NAMALWA (cell line): Measurements from ENCODE around the gene NEK5.
A peak's percentile ranks its signal among the peaks of the same experiment; 100 is the strongest.
"Not testable (repeated sequence)": the region's sequence is repeated elsewhere in the genome, so short reads cannot be mapped to it uniquely, and the experiment has no call there.

Experiments used
- DNase-seq: peaks from one replicate; pipeline ENCODE4 v3.0.0-alpha.2; 2015; ENCODE audit warnings: low spot score

The NEK5 gene

DNA sequence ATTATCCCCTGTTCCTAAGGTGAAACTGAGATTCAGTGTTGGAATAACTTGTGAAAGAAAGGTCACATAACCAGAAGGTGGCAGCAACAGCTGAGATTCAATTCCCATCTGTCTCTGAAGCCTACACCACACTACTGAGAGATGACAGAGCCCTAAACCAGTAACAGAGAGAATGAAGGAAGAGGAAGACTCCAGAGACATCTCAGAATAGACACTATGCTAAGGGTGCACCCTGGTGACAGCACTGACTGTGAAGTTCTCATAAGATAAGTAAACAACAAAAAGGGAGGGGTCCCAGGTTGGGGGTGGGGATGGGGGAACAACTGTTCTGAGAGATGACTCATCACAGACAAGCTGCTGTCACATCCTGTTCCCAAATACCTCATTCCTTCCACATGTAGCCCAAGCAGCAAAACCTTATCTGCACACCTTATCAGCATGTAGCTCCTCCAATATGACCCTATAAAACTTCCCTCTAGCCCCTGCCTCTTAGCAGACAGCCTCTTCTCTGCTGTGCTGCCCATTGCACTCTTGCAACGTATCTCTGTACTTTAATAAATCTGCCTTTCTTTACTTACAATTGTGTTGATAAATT, 57.8 kb downstream of the NEK5 start:
- DNase-seq: peak; percentile 26

DNA sequence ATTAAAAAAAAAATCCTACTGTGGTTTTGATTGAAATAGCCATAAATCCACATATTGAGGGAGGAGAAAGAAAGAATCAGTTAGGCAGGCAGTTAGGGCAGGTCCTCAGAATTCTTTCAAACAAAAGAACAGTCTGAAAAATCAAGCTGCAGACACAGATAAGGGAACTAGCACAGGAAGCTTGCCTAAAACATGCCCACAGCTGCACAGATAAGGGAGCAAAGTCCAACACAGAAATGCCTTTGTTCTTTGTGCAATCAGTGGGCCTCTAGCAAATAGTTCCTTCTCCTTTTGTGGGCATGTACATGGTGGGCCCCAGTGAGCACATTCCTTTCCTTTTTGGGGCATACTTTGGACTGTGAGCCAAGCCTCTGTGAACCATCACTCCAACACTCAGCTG, 61.6 kb downstream of the NEK5 start:
- no peak for DNase-seq

DNA sequence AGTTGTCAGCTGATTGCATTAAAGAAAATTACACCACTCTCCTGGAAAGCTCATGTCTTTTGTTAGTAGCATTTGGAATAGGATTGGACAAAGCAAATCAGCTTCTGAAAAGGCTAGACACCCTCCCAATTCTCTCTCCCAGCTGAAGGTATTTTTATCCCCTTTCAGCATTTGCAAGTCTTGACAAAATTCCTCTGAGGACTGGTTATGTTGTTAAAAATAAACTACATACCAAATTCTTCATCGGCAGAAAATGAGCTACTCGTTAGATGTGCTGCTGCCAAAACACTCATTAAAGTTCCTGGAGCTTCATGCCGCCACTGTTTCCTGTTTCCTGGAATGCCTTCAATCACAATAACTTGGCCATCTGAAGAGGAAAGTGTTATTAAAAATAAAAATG, 67.3 kb downstream of the NEK5 start:
- no peak for DNase-seq

DNA sequence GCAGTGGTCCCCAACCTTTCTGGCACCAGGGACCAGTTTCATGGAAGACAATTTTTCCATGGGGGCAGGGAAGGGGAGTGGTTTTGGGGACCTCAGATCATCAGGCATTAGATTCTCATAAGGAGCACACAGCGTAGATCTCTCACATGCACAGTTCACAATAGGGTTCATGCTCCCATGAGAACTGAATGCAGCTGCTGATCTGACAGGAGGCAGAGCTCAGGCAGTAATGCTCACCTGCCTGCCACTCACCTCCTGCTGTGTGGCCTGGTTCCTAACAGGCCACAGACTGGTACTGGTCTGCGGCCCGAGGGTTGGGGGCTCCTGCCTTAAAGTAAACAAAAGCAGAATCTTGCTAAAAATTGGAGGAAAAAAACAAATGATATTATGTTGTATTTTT, 67.8 kb downstream of the NEK5 start:
- not testable (repeated sequence) for DNase-seq

DNA sequence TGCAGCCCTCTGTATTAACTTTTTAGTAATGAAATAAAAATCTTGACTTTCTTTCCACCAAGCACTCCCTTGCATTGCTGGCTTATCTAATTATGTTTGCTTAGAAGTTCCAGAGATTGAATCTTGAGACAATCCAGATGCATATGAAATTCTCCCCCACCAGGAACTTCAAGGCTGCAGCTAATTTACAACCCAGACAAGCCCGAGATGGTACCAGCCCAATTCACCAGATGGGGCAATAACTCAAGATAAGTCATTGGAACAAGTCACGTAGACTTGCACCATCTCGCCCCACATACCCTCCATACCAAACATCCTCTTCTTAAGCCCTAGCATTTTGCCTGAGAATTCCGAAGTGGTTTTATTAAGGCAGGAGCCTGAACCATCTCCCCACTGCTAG, 75.4 kb downstream of the NEK5 start:
- DNase-seq: no peak

DNA sequence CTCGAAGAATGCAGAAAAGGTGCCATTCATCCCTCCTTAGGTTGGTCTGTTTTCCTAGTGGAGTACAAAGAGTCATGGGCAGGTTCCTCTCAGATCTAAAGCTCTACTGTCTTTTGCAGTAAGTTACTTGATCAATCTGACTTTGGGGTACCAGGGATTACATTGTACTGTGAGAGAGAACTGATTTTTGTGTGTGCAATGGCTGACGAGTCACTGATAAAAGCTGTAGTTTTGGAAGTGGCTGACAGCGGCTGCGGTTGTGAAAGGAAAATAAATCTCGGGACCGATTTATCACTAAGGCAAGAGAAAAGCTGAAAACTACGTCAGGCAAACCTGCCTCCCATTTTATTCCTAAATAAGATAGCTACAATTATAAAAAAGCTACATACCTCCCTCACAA, 77.5 kb downstream of the NEK5 start:
- no peak for DNase-seq

DNA sequence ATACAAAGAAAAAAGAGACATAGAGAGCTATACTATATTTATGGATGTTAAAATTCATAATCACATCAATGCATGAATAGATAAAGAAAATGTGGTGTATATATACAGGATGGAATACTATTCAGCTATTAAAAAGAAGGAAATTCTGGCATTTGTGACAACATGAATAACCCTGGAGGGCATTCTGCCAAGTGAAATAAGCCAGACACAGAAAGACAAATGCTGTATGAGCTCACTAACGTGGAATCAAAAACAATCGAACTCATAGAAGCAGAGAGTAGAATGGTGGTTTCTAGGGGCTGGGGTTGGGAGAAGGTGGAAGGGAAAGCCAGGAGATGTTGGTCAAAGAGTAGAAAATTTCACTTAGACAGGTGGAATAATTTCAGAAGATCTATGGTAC, 80.4 kb downstream of the NEK5 start:
- DNase-seq: no peak

DNA sequence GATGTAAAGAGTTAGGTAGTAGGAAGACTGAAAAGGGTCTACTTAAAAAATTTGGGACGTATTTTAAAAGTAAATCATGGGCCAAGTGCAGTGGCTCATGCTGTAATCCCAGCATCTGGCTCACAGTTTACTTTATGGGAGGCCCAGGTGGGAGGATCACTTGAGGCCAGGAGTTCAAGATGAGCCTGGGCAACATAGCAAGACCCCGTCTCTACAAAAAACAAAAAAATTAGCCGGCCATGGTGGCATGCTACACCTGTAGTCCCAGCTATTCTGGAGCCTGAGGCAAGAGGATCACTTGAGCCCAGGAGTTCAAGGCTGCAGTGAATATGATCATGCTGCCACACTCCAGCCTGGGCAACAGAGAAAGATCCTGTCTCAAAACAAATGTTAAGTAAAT, 81.4 kb downstream of the NEK5 start:
- no peak for DNase-seq

DNA sequence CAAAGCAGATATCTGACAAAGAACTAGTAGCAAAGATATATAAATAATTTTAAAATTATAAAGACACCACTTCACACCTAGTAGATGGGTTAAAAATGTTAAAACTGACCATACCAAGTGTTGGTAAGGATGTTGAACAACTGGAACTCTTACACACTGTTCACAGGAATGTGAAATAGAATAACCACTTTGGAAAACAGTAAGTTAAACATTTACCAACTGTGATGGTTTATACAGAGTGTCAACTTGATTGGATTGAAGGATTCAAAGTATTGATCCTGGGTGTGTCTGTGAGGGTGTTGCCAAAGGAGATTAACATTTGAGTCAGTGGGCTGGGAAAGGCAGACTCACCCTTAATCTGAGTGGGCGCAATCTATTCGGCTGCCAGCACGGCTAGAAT, 85.2 kb downstream of the NEK5 start:
- DNase-seq: no peak

DNA sequence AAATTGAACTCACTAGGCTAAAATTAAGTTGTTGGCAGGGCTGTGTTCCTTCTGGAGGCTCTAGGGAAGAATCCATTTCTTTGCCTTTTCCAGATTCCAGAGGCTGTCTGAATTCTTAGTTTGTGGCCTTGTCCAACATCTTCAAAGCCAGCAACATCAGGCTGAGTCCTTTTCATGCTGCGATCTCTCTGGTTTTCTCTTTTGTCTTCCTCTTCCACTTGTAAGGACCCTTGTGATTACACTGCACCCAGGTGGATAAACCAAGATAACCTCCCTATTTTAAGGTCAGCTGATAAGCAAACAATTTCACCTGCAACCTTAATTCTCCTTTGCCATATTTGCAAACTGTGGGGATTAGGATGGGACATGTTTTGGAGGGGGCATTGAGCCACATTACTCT, 92.8 kb downstream of the NEK5 start:
- no peak for DNase-seq

DNA sequence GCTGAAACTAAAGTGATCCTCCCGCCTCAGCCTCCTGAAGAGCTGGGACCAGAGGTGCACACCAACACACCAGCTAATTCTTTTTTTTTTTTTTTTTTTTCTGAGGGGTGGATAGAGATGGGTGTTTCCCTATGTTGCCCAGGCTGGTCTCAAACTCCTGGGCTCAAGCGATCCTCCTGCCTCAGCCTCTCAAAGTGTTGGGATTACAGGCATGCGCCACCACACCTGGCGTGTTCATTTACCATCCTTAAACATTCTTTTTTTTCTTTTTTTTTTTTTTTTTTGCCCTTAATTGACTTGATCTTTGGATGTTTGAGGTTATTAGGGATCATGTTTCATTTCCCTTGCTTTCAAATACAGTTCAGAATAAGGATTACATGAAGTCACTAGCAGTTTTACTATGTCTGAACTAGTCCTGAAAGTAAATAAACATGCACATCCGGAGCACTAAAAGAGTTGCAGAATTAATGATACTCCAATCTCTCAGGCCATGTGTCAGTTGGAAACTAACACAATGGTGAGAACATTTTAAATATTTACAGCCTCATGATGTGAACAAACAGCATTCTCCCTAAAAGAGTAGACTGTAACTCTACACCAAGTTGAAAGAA, 94.2 kb downstream of the NEK5 start:
- DNase-seq: no peak

DNA sequence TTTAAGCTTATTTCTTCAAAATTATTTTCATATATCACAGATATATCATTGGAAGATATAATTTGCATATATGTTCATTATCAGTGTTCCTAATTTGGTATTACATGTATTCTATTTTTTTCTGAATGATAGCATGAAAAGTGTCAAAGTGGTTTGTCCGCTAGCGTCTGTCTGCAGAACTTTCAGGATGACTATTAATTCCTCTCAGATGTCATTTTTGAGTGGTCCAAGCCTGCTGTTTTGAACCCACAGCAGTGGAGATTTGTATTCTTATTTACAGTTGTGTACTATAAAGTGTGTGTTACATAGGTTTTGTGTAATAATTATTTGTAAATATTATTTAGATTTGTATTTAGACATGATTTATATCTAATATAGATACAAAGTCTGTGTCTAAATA, 95.8 kb downstream of the NEK5 start:
- DNase-seq: no peak

DNA sequence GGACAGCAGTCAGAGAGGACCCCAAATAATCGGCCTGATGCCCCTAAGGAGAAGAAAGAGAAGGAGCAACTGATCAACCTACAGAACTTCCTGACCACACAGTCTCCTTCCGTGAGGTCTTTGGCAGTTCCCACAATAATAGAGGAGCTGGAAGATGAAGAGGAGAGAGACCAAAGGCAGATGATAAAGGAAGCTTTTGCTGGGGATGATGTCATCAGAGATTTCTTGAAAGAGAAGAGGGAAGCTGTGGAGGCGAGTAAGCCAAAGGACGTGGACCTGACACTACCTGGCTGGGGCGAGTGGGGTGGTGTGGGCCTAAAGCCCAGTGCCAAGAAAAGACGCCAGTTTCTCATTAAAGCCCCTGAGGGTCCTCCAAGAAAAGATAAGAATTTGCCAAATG, 98.5 kb downstream of the NEK5 start:
- DNase-seq: not testable (repeated sequence)

DNA sequence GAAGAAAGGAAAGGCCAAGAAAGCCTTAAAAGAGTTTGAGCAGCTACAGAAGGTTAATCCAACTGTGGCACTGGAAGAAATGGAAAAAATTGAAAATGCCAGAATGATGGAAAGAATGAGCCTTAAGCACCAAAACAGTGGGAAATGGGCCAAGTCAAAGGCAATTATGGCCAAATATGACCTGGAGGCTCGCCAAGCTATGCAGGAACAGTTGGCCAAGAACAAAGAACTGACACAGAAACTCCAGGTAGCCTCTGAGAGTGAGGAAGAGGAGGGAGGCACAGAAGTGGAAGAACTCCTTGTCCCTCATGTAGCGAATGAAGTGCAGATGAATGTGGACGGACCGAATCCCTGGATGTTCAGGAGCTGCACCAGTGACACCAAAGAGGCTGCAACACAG, 99.3 kb downstream of the NEK5 start:
- DNase-seq: no peak

DNA sequence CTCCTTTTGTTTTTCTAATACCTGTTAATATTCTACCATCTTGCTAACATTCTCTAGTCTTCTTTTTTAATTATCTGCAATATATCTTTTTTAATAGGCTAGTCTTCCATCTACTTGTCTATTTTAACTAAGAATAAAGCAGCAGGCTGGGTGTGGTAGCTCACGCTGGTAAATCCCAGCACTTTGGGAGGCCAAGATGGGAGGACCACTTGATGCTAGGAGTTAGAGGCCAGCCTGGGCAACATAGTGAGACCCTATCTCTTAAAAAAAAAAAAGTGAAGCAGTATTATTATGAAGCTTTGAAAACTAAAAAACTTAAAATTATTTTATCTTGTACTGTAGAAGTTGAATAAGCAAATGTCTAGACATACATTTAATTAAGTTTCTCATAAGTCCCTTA, 101.0 kb downstream of the NEK5 start:
- DNase-seq: no peak

DNA sequence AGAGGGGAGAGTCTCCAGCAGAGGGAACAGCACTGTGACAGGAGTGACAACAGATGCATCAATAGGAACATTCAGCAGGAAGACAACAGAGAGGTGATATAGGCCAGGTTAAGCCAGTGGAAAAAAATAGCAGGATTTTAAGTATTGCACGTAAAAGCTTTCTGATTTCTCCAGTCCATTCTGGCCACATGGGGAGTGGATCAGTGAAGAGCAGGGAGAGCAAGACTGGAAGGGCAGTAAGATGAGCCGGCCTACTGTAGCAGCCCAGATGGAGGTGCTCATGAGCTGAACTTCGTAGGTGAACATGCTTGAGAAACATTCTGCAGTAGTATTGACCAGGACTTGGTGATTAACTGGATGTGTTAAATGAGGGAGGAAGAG, 102.6 kb downstream of the NEK5 start:
- no peak for DNase-seq

DNA sequence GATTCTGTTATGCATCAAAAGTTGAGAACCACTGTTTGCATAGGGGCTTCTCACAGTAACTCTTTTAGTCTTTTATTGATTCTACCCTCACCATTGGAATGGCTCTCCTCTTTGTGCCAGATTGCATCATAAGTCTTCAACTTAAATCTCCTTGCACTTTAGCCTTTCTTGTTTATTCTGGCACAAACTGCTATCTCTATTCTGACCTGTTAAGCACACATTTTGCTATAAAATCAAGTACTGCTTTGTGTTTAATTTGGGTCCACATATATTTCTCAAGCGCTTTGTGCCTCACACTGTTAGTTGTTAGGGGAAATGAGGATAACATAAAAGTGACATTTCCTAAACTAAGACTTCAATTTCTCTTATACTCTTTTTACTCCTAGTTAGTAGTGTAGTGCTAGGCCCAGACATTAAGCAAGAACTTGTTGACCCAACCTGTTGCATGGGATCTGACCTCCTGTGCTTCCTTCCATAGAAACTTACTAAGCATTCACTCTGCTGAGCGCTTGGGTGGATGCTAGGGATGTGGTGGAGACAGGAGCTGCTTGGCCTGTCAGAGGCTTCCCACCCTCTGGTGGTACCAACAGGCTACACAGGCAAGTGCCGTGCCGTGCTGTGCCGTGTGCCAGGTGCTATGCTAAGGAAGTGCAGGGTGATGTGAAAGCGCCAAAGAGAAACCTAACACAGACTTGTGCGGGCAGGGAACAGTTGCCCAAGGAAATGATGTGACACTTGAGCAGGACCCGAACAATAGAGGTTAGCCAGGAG, 103.2 kb downstream of the NEK5 start:
- no peak for DNase-seq

DNA sequence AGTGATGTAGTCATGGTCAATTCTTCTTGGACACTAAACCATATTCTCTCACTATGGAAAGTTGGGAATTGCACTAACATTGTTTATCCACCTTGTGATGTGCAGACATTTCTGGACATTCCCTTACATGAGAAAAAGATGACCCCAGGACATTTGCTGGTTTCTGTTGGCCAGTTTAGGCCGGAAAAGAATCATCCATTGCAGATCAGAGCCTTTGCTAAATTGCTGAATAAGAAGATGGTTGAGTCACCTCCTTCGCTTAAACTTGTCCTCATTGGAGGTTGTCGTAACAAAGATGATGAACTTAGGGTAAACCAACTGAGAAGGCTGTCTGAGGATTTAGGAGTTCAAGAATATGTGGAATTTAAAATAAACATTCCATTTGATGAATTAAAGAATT, 104.4 kb downstream of the NEK5 start, which contains the start of gene UTP14C:
UTP14C (plus strand) TSS at position 211 of the 400 bp plus-strand sequence. CDS start 4,114 bp downstream, outside the sequence.
- no peak for DNase-seq

DNA sequence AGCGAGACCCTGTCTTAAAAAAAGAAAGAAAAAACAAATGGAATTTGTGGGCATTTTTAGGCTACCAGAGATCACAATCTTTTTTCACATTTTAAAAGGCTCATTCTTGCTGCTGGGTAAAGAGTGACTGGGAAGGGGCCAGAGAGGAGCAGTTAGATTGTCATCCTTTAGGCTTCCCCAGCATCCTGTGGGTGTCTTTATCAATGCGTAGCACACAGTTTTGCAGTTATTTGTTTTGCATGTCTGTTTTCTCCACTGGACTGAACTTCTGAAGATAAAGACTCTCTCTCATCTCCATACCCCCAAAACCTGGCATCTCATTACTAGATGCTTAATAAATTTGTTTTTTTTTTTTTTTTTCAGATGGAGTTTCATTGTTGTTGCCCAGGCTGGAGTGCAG, 106.5 kb downstream of the NEK5 start:
- no peak for DNase-seq

DNA sequence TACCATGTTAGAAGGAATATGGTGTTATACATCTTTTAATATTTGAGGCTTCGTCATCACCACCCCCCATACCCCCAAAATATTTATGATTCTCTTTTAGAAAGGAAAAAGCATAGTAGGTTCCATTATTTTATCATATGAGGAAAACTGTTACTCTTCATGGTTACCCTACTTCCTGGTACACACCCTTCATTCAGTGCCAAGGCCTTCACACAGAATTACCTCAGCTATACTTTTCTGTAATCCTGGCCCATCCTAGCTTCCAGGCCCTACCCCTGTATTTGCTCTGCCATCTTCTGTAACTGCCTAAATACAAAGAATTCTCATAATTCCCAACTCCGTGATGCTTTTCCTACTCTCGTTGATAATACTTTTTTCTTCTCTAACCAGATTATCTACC, 108.7 kb downstream of the NEK5 start:
- DNase-seq: no peak

DNA sequence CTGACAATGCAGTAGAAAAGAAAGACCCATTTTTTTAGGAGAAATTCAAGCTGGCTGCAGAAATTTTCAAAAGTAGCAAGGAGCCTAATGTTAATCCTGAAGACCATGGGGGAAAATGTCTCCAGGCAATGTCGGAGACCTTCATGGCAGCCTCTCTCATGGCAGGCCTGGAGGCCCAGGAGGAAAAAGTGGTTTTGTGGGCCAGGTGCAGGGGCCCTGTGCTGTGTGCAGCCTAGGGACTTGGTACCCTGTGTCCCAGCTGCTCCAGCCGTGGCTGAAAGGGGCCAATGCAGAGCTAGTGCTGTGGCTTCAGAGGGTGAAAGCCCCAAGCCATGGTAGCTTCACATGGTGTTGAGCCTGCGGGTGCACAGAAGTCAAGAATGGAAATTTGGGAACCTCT, 112.6 kb downstream of the NEK5 start:
- no peak for DNase-seq

DNA sequence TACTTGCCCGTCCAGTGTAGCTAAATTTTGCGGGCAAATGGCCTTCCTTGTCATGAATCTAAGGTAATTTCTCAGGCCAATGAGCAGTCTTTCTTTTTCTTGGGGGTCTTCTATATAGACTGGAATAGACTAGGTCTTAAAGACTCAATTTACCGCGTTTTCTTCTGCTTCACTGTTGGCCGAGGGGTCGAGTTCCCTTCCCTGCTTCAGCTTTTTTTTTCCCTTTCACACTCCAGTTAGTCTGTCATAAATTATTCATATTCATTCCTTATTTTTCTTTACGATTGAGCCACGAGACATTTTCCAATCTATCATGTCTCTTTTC, 116.4 kb downstream of the NEK5 start:
- DNase-seq: no peak

DNA sequence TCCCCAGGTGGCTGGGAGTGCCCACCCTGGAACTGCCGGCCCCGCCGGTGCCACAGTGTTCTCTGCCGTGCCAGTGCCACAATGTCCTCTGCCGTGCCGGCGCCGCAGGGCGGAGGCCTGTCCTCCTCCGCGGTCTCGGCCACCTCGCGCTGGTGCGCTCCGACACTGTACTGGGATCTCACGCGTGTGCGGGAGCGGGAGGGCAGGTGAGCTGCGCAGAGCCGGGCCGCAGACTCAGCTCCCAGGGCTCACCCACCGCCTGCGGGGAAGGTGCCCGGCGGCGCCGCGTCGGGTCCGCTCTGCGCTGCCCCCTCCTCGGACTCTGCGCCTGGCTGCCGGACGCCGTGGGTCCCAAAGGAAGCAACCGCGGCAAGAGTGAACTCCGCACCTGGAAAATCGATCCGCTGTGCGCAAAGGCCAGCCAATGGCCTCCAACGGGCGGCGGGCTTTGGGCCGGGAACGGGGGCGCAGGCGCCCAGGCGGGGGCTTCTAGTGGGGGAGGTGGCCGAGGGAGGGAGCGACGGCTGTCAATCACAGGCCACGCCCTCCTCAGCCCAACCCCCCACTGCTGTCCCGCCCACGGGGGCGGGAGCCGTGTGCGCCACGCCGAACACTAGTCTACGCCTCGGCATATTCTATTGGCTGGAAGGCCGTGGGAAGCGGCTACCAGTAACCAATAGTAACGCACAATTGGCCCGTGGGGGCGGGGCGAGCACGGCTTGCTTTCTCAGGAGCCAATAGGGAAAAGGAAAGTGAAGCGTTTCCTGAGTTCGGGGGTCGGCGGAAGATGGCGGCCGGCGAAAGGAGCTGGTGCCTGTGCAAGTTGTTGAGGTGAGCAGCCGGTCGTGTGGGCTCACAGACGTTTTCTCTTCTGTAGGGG, 117.0 kb downstream of the NEK5 start, which contains the start of gene ALG11:
ALG11 (plus strand) TSS at position 767 of the 880 bp plus-strand sequence; CDS start at position 788, 21 bp downstream.
- peak; percentile 99 for DNase-seq
